Sigmoid colon (tissue), 7 donors: Measurements from ENCODE around the gene DBN1. TPM values are rescaled to one million over a fixed set of nuclear protein-coding genes. Genes with fewer than 3 reads are reported as not detected.

Experiments
- DNase-seq: peaks from one replicate; pipeline ENCODE4 v3.0.0-alpha.2; 2019
- H3K27ac ChIP-seq, 4 donors: fragments of 200-600 bp; sonication (generic); one replicate each; pipeline ENCODE4 v1.5.1; 2016 to 2019; ENCODE audit warnings: mild to moderate bottlenecking in 1 of 4
- H3K27me3 ChIP-seq, 3 donors: fragments of 200-600 bp; sonication (generic); one replicate each; pipeline ENCODE4 v1.5.1; 2019; ENCODE audit warnings: mild to moderate bottlenecking in 1 of 3
- H3K36me3 ChIP-seq, 4 donors: fragments of 200-600 bp; sonication (generic); one replicate each; pipeline ENCODE4 v1.5.1; 2016 to 2019
- H3K4me1 ChIP-seq, 4 donors: fragments of 200-600 bp; sonication (generic); one replicate each; pipeline ENCODE4 v1.5.1; 2017 to 2019
- H3K4me3 ChIP-seq, 4 donors: fragments of 200-600 bp; sonication (generic); one replicate each; pipeline ENCODE4 v1.5.1; 2017 to 2019; ENCODE audit warnings: mild to moderate bottlenecking in 2 of 4, moderate library complexity in 1 of 4
- H3K9me3 ChIP-seq, 4 donors: fragments of 200-600 bp in 3 of 4; sonication (generic) in 3 of 4; one replicate each; pipeline versions ENCODE4 v1.5.1 to v1.6.1; 2013 to 2019
- EP300 ChIP-seq, 4 donors: sonication (generic); formaldehyde crosslinking; IDR thresholded peaks; one replicate each; pipeline ENCODE4 v1.6.1; 2017; ENCODE audit warnings: antibody characterized with exemption in 4 of 4
- POLR2A ChIP-seq, 2 donors: fragments of 450-650 bp; IDR thresholded peaks; one replicate each; pipeline ENCODE4 v1.6.1; 2016; ENCODE audit warnings: antibody characterized with exemption in 2 of 2, mild to moderate bottlenecking in 2 of 2, moderate library complexity in 2 of 2
- POLR2AphosphoS5 ChIP-seq, 4 donors: sonication (generic); formaldehyde crosslinking; IDR thresholded peaks; one replicate each; pipeline ENCODE4 v1.6.1; 2017; ENCODE audit warnings: antibody characterized with exemption in 4 of 4
- WGBS, 2 donors: extraction: QIAGEN DNeasy Blood & Tissue Kit; methylation state at CpG; one replicate each; pipeline ENCODE4 v1.1.7; 2013; 5-methylcytosine and 5-hydroxymethylcytosine counted together
- intact Hi-C: fragments of 100-400 bp; cut with DNase I; formaldehyde crosslinking; loops from one replicate; pipeline ENCODE4 v1.15.1; 2023
- polyA plus RNA-seq, 3 donors: library from polyadenylated mRNA; stranded (reverse); fragments of 200-250 nt; gene quantifications; one replicate each; pipeline ENCODE4 v1.2.3, GENCODE V29; 2013
- total RNA-seq, 4 donors: library from RNA; depleted of rRNA; stranded (reverse); fragments of >200 nt; gene quantifications; one replicate each; pipeline ENCODE4 v1.1.0, GENCODE V29; 2016
- TF ChIP-seq, protein P1 (sequence below), 4 experiments: fragments of 450-650 bp in 3 of 4; fragments of 200-600 bp in 1 of 4; IDR thresholded peaks; one replicate each; pipeline ENCODE4 v1.5.1; 2016 to 2019; ENCODE audit warnings: antibody characterized with exemption in 4 of 4, mild to moderate bottlenecking in 3 of 4, moderate library complexity in 2 of 4
- donor health status: healthy with polysubstance abuse.
- donor health status: Bipolar disorder and iron deficiency.
- donor health status: healthy.

Gene DBN1
- total and polyA plus RNA-seq, 7 donors: 6.0 to 100.0 (median 54.8) TPM

DNA sequence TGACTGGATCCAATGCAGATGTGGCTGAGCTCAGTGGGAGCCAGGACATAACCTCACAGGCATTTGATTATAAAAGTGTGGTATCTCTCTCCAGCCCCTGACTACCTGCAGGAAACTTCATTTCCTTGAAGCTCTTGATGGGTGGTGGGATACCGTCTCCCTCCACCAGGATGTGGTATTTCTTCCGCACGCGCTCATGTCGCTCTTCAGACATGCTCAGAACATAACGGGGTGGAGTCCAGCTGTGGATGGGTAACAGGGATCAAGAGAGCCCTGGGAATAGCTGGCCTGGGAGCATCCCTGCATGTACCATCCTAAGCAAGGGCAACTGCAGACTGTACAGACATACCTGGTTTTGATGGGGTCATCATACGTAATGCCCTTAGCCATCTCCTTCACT is 42.1 kb upstream of the DBN1 start:
- Histone ChIP-seq H3K27ac (no peak overlapping the region), H3K4me3 (peak overlapping the region in 3 of 4 donors; percentile 64 to 87 (median 82)), H3K4me1 (peaks cover 0 to 35% (median 16%) of the 10 kb centered on the region in 4 donors), H3K9me3 (no peaks in the 10 kb centered on the region), H3K27me3 (no peaks in the 10 kb centered on the region), H3K36me3 (peaks cover 33 to 69% (median 59%) of the 10 kb centered on the region in 4 donors)
- intact Hi-C loops: loop anchor here (10.0 kb wide), 1 partner anchor 201 kb away; the partner anchor contains the start of gene MXD3
- no peak for DNase-seq
- WGBS, 2 donors: 86 to 89% methylated on average over 7 of the region's 7 CpGs
- TF ChIP-seq POLR2AphosphoS5 (IDR thresholded peaks at IDR 0.05) (no peak), POLR2A (IDR thresholded peaks at IDR 0.05) (no peak), EP300 (IDR thresholded peaks at IDR 0.05) (no peak)
- TF ChIP-seq, protein P1, sequence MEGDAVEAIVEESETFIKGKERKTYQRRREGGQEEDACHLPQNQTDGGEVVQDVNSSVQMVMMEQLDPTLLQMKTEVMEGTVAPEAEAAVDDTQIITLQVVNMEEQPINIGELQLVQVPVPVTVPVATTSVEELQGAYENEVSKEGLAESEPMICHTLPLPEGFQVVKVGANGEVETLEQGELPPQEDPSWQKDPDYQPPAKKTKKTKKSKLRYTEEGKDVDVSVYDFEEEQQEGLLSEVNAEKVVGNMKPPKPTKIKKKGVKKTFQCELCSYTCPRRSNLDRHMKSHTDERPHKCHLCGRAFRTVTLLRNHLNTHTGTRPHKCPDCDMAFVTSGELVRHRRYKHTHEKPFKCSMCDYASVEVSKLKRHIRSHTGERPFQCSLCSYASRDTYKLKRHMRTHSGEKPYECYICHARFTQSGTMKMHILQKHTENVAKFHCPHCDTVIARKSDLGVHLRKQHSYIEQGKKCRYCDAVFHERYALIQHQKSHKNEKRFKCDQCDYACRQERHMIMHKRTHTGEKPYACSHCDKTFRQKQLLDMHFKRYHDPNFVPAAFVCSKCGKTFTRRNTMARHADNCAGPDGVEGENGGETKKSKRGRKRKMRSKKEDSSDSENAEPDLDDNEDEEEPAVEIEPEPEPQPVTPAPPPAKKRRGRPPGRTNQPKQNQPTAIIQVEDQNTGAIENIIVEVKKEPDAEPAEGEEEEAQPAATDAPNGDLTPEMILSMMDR (IDR thresholded peaks at IDR 0.05): no peak

DNA sequence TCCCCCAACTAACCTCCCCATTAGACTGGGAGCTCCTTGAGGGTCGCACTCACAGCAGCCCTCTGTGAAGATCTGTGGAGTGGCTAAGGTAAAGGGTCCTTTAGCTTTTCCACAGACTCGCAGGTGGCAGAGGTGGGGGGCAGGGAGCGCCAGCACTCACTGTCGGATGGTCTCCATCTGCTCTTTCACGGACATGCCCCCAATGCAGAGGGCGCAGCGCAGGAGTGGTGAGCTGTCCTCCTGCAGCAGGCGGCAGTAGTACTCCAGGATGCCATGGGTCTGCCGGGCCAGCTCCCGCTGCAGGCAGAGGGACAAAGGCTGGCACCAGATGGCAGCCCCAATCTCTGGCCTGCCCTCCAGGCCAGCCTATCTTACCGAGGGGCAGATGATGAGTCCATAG is 41.1 kb upstream of the DBN1 start:
- Histone ChIP-seq H3K4me3 (no peak overlapping the region), H3K27me3 (no peaks in the 10 kb centered on the region), H3K9me3 (no peaks in the 10 kb centered on the region), H3K4me1 (peaks cover 0 to 30% (median 16%) of the 10 kb centered on the region in 4 donors), H3K27ac (no peak overlapping the region), H3K36me3 (peaks cover 28 to 65% (median 49%) of the 10 kb centered on the region in 4 donors)
- intact Hi-C loops: loop anchor here (10.0 kb wide), 1 partner anchor 200 kb away; the partner anchor contains the start of gene MXD3
- DNase-seq: no peak
- WGBS, 2 donors: 95 to 96% methylated on average over 11 of the region's 11 CpGs
- TF ChIP-seq EP300 (IDR thresholded peaks at IDR 0.05) (no peak), POLR2AphosphoS5 (IDR thresholded peaks at IDR 0.05) (no peak), POLR2A (IDR thresholded peaks at IDR 0.05) (no peak)
- TF ChIP-seq, protein P1 (IDR thresholded peaks at IDR 0.05): no peak

DNA sequence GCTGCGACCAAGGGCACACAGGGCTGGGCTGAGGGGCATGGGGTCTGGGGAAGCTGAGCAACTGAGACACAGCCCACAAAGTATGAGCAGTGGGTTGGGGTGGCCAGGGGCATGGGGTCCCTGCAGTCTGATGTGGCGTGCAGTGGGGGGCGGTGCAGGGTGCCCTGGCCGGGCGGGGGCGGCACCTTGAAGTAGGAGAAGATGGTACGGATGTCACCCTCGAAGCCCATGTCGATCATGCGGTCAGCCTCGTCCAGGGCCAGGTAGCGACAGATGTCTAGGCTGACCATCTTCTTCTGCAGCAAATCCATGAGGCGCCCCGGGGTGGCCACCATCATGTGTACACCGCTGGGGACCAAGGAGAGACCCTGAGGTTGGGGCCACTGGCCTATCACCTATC is 40.1 kb upstream of the DBN1 start:
- TF ChIP-seq POLR2A (IDR thresholded peaks at IDR 0.05): no peak
- TF ChIP-seq POLR2AphosphoS5 (IDR thresholded peaks at IDR 0.05): no peak
- TF ChIP-seq, protein P1 (IDR thresholded peaks at IDR 0.05): no peak
- TF ChIP-seq EP300 (IDR thresholded peaks at IDR 0.05): no peak
- intact Hi-C loops: loop anchor here (10.0 kb wide), 1 partner anchor 199 kb away; the partner anchor contains the start of gene MXD3
- Histone ChIP-seq H3K4me1 (peaks cover 0 to 22% (median 12%) of the 10 kb centered on the region in 4 donors), H3K27ac (no peak overlapping the region), H3K27me3 (no peaks in the 10 kb centered on the region), H3K4me3 (no peak overlapping the region), H3K9me3 (no peaks in the 10 kb centered on the region), H3K36me3 (peaks cover 28 to 59% (median 46%) of the 10 kb centered on the region in 4 donors)
- WGBS, 2 donors: 97 to 98% methylated on average over 15 of the region's 15 CpGs
- DNase-seq: no peak

DNA sequence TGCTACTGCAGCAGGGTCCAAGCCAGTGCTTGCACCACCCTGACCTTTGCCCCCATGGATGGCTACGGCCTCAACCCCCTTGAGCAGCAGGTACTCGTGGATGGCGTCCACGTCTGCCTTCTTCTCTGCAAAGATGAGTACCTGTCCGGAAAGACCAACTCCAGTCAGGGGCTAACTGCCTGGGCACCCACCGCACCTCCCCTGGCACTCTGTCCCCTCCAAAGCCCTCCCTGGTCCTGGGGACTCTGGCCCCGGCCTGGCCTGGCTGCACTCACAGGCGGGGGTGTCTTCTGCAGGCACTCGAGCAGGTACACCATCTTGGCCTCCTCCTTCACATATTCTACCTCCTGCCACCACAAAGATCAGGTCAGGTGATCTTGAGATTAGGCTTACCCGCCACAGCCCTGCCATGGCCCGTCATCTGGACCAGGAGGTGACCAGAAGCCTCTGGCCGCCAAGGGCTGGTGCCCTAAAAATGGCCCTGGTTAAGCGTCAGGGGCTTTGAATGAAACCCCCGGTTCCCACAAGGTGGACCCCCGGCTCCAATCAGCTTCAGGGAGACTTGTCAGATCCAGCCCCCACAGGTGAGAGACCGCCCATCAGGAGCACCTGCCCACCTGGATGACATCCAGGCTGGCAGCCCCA is 39.4 kb upstream of the DBN1 start:
- Histone ChIP-seq H3K4me1 (peaks cover 0 to 22% (median 12%) of the 10 kb centered on the region in 4 donors), H3K9me3 (no peaks in the 10 kb centered on the region), H3K27me3 (no peaks in the 10 kb centered on the region), H3K4me3 (no peak overlapping the region), H3K36me3 (peaks cover 28 to 59% (median 46%) of the 10 kb centered on the region in 4 donors), H3K27ac (no peak overlapping the region)
- intact Hi-C loops: loop anchor here (10.0 kb wide), 1 partner anchor 198 kb away; the partner anchor contains the start of gene MXD3
- no peak for DNase-seq
- TF ChIP-seq, protein P1 (IDR thresholded peaks at IDR 0.05): no peak
- TF ChIP-seq POLR2A (IDR thresholded peaks at IDR 0.05) (no peak), EP300 (IDR thresholded peaks at IDR 0.05) (no peak), POLR2AphosphoS5 (IDR thresholded peaks at IDR 0.05) (no peak)
- 92 to 95% methylated on average over 16 of the region's 16 CpGs for WGBS, 2 donors
